ENCODE data around the gene LAMA5.

GRCh38 chr20:62354031-62354808, 12.9 kb downstream of the LAMA5 start:
- TF ChIP-seq POLR2A (IDR thresholded peaks at IDR 0.05; ENCODE audit: control extremely low read depth in 1 of 2, low read depth in 2 of 2, low read length in 2 of 2) (no peak), GABPA (IDR thresholded peaks at IDR 0.05; ENCODE audit: borderline replicate concordance, insufficient read depth, low read length) (no peak), USF2 (IDR thresholded peaks at IDR 0.05; ENCODE audit: low read length) (no peak), POLR2AphosphoS5 (IDR thresholded peaks at IDR 0.05; ENCODE audit: low read depth, low read length) (no peak), CHD1 (IDR thresholded peaks at IDR 0.05; ENCODE audit: low read depth, low read length) (no peak), EP300 (IDR thresholded peaks at IDR 0.05; ENCODE audit: borderline replicate concordance in 1 of 2, low read depth in 2 of 2, low read length in 2 of 2) (no peak), ZNF274 (IDR thresholded peaks at IDR 0.05; ENCODE audit: borderline replicate concordance, extremely low read depth, low read length) (no peak), SP1 (IDR thresholded peaks at IDR 0.05; ENCODE audit: low read depth, low read length) (no peak), SIN3A (conservative IDR thresholded peaks at IDR 0.05 in 1 of 2, IDR thresholded peaks at IDR 0.05 in 1 of 2; ENCODE audit: low read depth in 1 of 2, low read length in 2 of 2) (no peak)
- TF ChIP-seq, protein P1, sequence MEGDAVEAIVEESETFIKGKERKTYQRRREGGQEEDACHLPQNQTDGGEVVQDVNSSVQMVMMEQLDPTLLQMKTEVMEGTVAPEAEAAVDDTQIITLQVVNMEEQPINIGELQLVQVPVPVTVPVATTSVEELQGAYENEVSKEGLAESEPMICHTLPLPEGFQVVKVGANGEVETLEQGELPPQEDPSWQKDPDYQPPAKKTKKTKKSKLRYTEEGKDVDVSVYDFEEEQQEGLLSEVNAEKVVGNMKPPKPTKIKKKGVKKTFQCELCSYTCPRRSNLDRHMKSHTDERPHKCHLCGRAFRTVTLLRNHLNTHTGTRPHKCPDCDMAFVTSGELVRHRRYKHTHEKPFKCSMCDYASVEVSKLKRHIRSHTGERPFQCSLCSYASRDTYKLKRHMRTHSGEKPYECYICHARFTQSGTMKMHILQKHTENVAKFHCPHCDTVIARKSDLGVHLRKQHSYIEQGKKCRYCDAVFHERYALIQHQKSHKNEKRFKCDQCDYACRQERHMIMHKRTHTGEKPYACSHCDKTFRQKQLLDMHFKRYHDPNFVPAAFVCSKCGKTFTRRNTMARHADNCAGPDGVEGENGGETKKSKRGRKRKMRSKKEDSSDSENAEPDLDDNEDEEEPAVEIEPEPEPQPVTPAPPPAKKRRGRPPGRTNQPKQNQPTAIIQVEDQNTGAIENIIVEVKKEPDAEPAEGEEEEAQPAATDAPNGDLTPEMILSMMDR (IDR thresholded peaks at IDR 0.05; ENCODE audit: control extremely low read depth in 1 of 3, insufficient read depth in 1 of 3, low read depth in 1 of 3, low read length in 3 of 3), result no peak

Measured in H1 (cell line).